Stimulated activated memory B cell treated with anti-CD40 and anti-IgM and Interleukin-4, amounts not matched to agents 10 μg/mL and 1 μg/mL and 100 μg/mL, for 72 hours (primary cell): ENCODE results near the gene XIAP.
"Not testable (repeated sequence)": the region's sequence is repeated elsewhere in the genome, so short reads cannot be mapped to it uniquely, and the experiment has no call there.

ENCODE experiments used
- ATAC-seq: fragments of 150-1000 bp; cut with Tn5 transposase; 2 replicates; pipeline ENCODE4 v1.10.0; 2021
- H3K27ac Mint-ChIP-seq: one replicate; pipeline ENCODE4 v1.8.0; 2022; ENCODE audit warnings: mild to moderate bottlenecking, mixed read lengths
- H3K27me3 Mint-ChIP-seq: one replicate; pipeline ENCODE4 v1.8.0; 2022; ENCODE audit warnings: mixed read lengths
- H3K36me3 Mint-ChIP-seq: one replicate; pipeline ENCODE4 v1.8.0; 2022; ENCODE audit warnings: mixed read lengths
- H3K4me1 Mint-ChIP-seq: one replicate; pipeline ENCODE4 v1.8.0; 2022; ENCODE audit warnings: mixed read lengths
- H3K4me3 Mint-ChIP-seq: one replicate; pipeline ENCODE4 v1.8.0; 2022; ENCODE audit warnings: mild to moderate bottlenecking, moderate library complexity, mixed read lengths
- H3K9me3 Mint-ChIP-seq: one replicate; pipeline ENCODE4 v1.8.0; 2022; ENCODE audit warnings: mixed read lengths

XIAP gene

DNA sequence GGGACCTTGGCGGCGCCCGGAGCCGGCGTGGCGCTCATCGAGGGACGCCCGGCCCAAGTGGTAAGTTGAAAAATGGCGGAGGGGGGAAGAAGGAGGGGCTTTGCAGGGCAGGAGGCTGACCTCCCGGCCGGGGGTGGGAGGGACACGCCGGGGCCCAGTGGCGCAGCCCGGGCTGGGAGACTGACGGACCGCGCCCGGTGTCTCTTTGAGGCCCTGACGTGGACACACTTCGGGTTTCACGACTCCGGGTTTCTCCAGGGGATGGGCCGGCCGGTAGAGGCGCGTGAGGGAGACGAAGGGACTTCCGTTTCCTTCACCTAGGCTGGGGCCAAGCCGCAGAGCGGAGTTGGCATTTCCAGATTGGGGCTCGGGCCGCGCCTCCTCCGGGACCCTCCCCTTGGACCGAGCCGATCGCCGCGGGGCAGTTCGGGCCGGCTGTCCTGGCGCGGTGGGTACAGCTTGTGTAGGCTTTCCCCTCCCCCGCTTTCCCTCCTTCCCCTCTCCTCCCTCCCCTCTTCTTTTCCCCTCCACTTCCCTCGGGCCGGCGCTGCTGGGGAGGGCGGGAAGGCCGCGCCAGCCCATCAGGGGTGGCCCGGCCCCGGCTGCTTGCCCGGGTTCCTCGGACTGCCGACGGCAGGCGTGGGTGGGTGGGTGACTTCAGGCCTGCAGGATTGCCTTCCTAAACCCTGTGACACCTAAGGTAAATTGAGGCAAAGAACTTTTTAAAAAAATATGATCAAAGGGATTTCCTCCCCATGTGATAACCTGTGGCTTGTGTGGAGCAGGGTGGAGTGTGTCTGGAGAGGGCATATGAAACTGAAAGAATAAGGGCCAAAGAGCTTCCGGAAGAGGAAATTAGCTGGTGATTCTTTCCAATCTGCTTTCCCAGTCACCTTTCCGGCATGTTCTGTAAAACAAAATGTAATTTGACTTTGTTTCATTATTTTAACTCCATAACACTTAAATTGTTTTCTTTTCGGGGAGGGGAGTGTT lies at the start of gene XIAP:
XIAP (plus strand) TSS at position 208 of the 993 bp plus-strand sequence. CDS start 25,610 bp downstream, outside the sequence.
- no peaks in the 10 kb centered on the region for H3K9me3 Mint-ChIP-seq
- no peaks in the 10 kb centered on the region for H3K36me3 Mint-ChIP-seq
- H3K27me3 Mint-ChIP-seq, result no peaks in the 10 kb centered on the region
- H3K4me3 Mint-ChIP-seq, result peak within 1 kb of the TSS; percentile 85
- ATAC-seq, result peak; percentile 96
- H3K4me1 Mint-ChIP-seq, result peaks cover 17% of the 10 kb centered on the region
- peak within 1 kb of the TSS; percentile 78 for H3K27ac Mint-ChIP-seq

GRCh38 chrX:123814343-123814742 lies 45.5 kb upstream of the XIAP start:
- no peak for ATAC-seq
- no peaks in the 10 kb centered on the region for H3K9me3 Mint-ChIP-seq
- H3K27ac Mint-ChIP-seq, result no peak overlapping the region
- H3K4me1 Mint-ChIP-seq, result peaks cover 6% of the 10 kb centered on the region
- no peak overlapping the region for H3K4me3 Mint-ChIP-seq
- H3K36me3 Mint-ChIP-seq, result no peaks in the 10 kb centered on the region
- no peaks in the 10 kb centered on the region for H3K27me3 Mint-ChIP-seq

DNA sequence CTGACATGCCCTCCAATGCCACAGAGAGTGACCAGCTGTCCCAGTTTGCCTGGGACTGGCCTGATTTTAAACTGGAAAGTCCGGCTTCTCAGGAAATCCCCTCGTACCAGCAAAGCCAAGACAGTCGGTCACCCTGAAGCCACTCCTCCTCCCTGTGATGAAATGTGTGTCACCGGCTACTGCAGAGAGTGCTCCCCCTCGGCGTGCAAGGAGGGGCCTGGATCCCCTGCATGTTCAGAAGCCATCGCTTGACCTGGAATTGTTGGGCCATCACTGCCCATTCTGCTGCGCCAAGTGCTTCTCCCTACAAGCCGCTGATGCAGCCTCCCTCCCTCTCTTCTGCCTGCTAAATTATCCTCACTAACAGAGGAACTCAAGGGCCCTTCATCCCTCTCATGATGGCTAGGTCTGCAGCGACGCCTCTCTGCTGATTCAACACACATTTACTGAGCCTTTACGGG lies 44.9 kb upstream of the XIAP start:
- H3K27ac Mint-ChIP-seq, H3K4me1 Mint-ChIP-seq, ATAC-seq, H3K36me3 Mint-ChIP-seq, H3K27me3 Mint-ChIP-seq, H3K4me3 Mint-ChIP-seq, H3K9me3 Mint-ChIP-seq: not testable (repeated sequence)

- Mint-ChIP-seq H3K27me3 (no peaks in the 10 kb centered on the region), H3K27ac (no peak overlapping the region), H3K4me1 (peaks cover 6% of the 10 kb centered on the region), H3K36me3 (no peaks in the 10 kb centered on the region), H3K9me3 (no peaks in the 10 kb centered on the region), H3K4me3 (no peak overlapping the region)
- ATAC-seq, result no peak
These were observed 42.5 kb upstream of the XIAP start for GRCh38 chrX:123817288-123817894.

DNA sequence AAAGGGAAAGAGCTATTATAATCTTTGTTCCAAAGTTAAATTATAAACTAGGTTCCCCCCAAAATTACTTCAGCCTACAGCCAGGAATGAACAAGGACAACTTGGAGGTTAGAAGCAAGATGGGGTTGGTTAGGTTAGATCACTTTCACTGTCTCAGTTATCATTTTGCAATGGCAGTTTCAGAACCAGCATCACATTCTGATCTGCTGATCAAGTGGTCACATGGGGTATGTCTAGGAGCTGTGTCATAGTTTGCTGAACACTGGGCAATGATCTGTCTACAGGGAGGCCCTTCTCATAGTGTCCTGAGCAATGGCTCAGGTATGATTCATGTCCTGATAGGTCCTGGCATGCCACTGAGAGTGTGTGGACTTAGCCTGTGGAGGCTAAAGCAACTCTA lies 41.6 kb upstream of the XIAP start:
- H3K36me3 Mint-ChIP-seq, result no peaks in the 10 kb centered on the region

DNA sequence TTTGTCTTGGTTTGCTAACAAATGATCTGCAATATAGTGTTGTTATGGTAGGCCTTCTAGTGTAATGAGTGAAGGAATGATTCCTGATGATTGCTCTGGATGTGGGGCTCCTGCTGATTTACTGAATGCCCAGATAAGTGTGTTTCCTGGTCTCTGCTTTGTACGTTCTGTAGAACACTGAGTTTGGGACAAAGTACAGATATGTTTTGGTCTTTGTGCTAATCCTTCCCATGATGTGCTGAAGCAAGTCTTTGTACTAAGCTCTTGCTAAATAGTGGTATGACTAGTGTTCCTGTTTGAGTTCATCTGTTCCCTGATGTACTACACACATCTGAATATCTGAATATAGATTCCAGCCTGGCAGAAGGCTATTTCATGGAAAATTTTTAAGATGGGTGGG lies 36.9 kb upstream of the XIAP start:
- no peak for ATAC-seq
- H3K27ac Mint-ChIP-seq, result no peak overlapping the region
- no peaks in the 10 kb centered on the region for H3K27me3 Mint-ChIP-seq
- H3K9me3 Mint-ChIP-seq, result no peaks in the 10 kb centered on the region
- H3K4me1 Mint-ChIP-seq, result peaks cover 11% of the 10 kb centered on the region
- H3K36me3 Mint-ChIP-seq, result no peaks in the 10 kb centered on the region
- no peak overlapping the region for H3K4me3 Mint-ChIP-seq

More for the DNA sequence above, 41.6 kb upstream of the XIAP start:
- no peak for ATAC-seq
- peaks cover 6% of the 10 kb centered on the region for H3K4me1 Mint-ChIP-seq
- no peak overlapping the region for H3K4me3 Mint-ChIP-seq
- no peaks in the 10 kb centered on the region for H3K27me3 Mint-ChIP-seq
- H3K9me3 Mint-ChIP-seq, result no peaks in the 10 kb centered on the region
- no peak overlapping the region for H3K27ac Mint-ChIP-seq

DNA sequence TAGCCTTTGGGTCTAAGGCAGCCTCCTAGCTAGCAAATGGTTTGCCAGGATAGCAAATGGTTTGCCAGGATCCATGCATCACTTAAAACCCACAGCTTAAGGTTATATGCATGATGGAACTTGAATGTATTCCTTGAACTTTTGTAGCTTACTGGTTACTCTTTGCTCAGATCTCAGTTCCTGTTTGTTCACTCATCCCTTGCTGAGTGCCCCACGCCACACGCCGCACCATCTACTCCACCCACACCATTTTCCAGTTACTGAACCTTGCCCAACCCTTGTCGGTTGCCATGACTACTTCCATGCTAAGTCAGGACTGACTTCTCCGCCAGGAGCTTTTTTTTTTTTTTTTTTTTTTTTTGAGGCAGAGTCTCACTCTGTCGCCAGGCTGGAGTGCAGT lies 29.5 kb upstream of the XIAP start:
- no peaks in the 10 kb centered on the region for H3K36me3 Mint-ChIP-seq
- H3K9me3 Mint-ChIP-seq, result no peaks in the 10 kb centered on the region
- no peaks in the 10 kb centered on the region for H3K27me3 Mint-ChIP-seq
- H3K4me3 Mint-ChIP-seq, result peak overlapping the region; percentile 64
- ATAC-seq, result peak; percentile 96
- H3K27ac Mint-ChIP-seq, result peak overlapping the region; percentile 50
- peaks cover 28% of the 10 kb centered on the region for H3K4me1 Mint-ChIP-seq

DNA sequence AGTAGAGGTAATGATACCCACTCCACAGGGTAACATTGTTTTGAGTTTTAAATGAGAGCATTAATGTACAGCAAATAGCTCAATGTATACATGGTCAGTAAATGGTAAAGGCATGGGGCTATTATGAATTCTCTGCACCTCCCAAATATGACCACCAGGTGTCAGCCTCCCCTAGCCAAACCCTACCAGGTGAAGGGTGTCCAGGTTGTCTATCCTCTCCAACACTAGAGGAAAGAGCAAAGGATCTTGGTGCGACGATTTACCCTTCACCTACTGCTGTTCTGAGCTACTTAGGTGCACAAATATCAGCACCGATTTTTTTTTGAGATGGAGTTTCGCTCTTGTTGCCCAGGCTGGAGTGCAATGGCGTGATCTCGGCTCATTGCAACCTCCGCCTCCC lies 26.5 kb upstream of the XIAP start:
- ATAC-seq, result peak; percentile 85
- no peaks in the 10 kb centered on the region for H3K27me3 Mint-ChIP-seq
- H3K4me3 Mint-ChIP-seq, result no peak overlapping the region
- H3K27ac Mint-ChIP-seq, result no peak overlapping the region
- no peaks in the 10 kb centered on the region for H3K9me3 Mint-ChIP-seq
- H3K36me3 Mint-ChIP-seq, result no peaks in the 10 kb centered on the region
- H3K4me1 Mint-ChIP-seq, result peaks cover 25% of the 10 kb centered on the region

DNA sequence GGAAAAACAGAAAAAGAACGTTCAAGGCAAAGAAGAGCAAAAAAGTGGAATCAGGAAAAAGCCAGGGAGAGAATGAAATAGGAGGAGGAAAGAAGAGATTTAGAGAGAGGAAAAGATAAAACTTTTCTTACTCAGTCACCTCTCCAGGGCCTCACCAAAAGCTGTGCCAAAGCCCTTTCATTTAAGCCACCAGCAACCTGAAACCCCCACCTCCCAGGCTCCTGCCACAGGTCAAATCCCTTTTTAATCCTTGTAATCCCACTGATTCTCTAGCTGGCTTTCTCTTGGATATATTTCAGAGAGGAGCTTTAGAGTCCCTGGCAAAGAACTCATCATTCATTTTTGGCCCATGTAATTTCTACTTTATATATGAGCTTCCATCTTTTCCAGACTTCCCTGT lies 25.7 kb upstream of the XIAP start:
- Mint-ChIP-seq H3K4me1 (peaks cover 25% of the 10 kb centered on the region), H3K36me3 (no peaks in the 10 kb centered on the region), H3K27ac (no peak overlapping the region), H3K4me3 (no peak overlapping the region), H3K27me3 (no peaks in the 10 kb centered on the region), H3K9me3 (no peaks in the 10 kb centered on the region)
- no peak for ATAC-seq

GRCh38 chrX:123835661-123836371 lies 24.0 kb upstream of the XIAP start:
- Mint-ChIP-seq H3K4me1 (peaks cover 12% of the 10 kb centered on the region), H3K27ac (no peak overlapping the region), H3K4me3 (no peak overlapping the region), H3K27me3 (no peaks in the 10 kb centered on the region), H3K36me3 (no peaks in the 10 kb centered on the region), H3K9me3 (no peaks in the 10 kb centered on the region)
- ATAC-seq, result no peak

GRCh38 chrX:123845129-123845528 lies 14.7 kb upstream of the XIAP start:
- ATAC-seq, H3K27me3 Mint-ChIP-seq, H3K4me3 Mint-ChIP-seq, H3K36me3 Mint-ChIP-seq, H3K9me3 Mint-ChIP-seq, H3K4me1 Mint-ChIP-seq, H3K27ac Mint-ChIP-seq: not testable (repeated sequence)

DNA sequence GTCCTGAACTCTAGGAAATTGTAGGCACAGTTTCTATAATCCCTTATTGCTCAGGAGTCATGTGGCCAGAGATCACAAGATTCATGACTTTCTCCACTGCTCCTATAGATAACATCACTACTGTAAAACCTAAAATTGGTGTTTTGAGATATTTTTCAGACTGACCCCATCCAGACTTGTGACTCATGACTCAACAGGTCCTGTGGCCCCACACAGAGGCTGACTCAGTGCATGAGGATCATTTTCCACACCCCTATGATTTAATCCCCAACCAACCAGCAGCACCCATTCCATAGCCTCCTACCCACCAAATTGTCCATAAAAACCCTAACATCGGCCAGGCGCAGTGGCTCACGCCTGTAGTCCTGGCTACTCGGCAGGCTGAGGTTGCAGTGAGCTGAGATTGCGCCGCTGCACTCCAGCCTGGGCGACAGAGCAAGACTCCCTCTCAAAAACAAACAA lies 13.2 kb upstream of the XIAP start:
- H3K9me3 Mint-ChIP-seq, result no peaks in the 10 kb centered on the region
- no peak overlapping the region for H3K27ac Mint-ChIP-seq
- no peaks in the 10 kb centered on the region for H3K27me3 Mint-ChIP-seq
- H3K36me3 Mint-ChIP-seq, result no peaks in the 10 kb centered on the region
- no peak for ATAC-seq
- no peak overlapping the region for H3K4me3 Mint-ChIP-seq
- H3K4me1 Mint-ChIP-seq, result no peaks in the 10 kb centered on the region

DNA sequence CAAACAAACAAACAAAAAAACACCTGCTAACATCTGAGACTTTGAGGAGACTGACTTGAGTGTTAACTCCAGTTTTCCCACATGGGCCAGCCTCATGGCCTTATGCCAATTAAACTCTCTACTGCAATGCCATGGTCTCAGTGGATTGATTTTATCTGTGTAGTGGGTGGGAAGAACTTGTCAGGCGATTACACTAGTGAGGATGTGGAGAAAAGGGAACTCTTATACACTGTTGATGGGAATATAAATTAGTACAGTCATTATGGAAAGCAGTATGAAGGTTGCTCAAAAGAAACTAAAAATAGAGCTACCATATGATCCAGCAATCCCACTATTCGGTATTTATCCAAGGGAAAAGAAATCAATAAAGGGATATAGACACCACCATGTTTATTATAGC lies 12.8 kb upstream of the XIAP start:
- ATAC-seq, result no peak
- Mint-ChIP-seq H3K9me3 (no peaks in the 10 kb centered on the region), H3K4me1 (no peaks in the 10 kb centered on the region), H3K4me3 (no peak overlapping the region), H3K36me3 (no peaks in the 10 kb centered on the region), H3K27ac (no peak overlapping the region), H3K27me3 (no peaks in the 10 kb centered on the region)

GRCh38 chrX:123849096-123849495 lies 10.8 kb upstream of the XIAP start:
- Mint-ChIP-seq H3K27me3 (no peaks in the 10 kb centered on the region), H3K4me1 (no peaks in the 10 kb centered on the region), H3K27ac (no peak overlapping the region), H3K36me3 (no peaks in the 10 kb centered on the region), H3K4me3 (no peak overlapping the region), H3K9me3 (no peaks in the 10 kb centered on the region)
- no peak for ATAC-seq

GRCh38 chrX:123849906-123850305 lies 9.9 kb upstream of the XIAP start:
- not testable (repeated sequence) for H3K9me3 Mint-ChIP-seq, H3K27me3 Mint-ChIP-seq, H3K4me3 Mint-ChIP-seq, H3K4me1 Mint-ChIP-seq, ATAC-seq, H3K27ac Mint-ChIP-seq, H3K36me3 Mint-ChIP-seq
